Cardiac muscle cell (in vitro differentiated cells and primary cell): Measurements from ENCODE around the gene CDCA3. TPM values are rescaled to one million over a fixed set of nuclear protein-coding genes. Genes with fewer than 3 reads are reported as not detected.
A peak's percentile ranks its signal among the peaks of the same experiment; 100 is the strongest.

Experiments used
- DNase-seq, 2 donors: peaks; one replicate each; pipeline versions ENCODE4 v3.0.0 to v3.0.0-alpha.2; 2010 to 2017; ENCODE audit warnings: low read depth in 1 of 2, low spot score in 1 of 2
- H3K27ac ChIP-seq: fragments of 200-600 bp; sonication (generic); 2 replicates; pipeline ENCODE4 v1.5.1; 2016
- H3K27me3 ChIP-seq: fragments of 200-600 bp; sonication (generic); 2 replicates; pipeline ENCODE4 v1.6.0; 2016; ENCODE audit warnings: control low read depth
- H3K36me3 ChIP-seq: fragments of 200-600 bp; sonication (generic); 2 replicates; pipeline ENCODE4 v1.5.1; 2016; ENCODE audit warnings: control low read depth
- H3K4me1 ChIP-seq: fragments of 200-600 bp; sonication (generic); 2 replicates; pipeline ENCODE4 v1.8.1; 2017; ENCODE audit warnings: low read depth, mild to moderate bottlenecking, mixed run types
- H3K4me3 ChIP-seq: fragments of 200-600 bp; sonication (generic); 2 replicates; pipeline ENCODE4 v1.5.1; 2016; ENCODE audit warnings: mild to moderate bottlenecking
- H3K9me3 ChIP-seq: fragments of 200-600 bp; sonication (generic); 2 replicates; pipeline ENCODE4 v1.5.1; 2017; ENCODE audit warnings: low read depth, mild to moderate bottlenecking, control low read depth
- CTCF ChIP-seq: IDR thresholded peaks from 2 replicates; pipeline ENCODE4 v1.5.1; 2012; ENCODE audit warnings: low read depth, mild to moderate bottlenecking, low read length
- polyA plus RNA-seq: library from polyadenylated mRNA; unstranded; fragments of >200 nt; fragmentation: Nextera tagmentation; extraction: Ambion mirVana; gene quantifications from 2 replicates; pipeline ENCODE4 v1.2.1, GENCODE V29; 2016
- total RNA-seq: library from RNA; depleted of rRNA; stranded (reverse); fragments of >200 nt; gene quantifications from 2 replicates; pipeline ENCODE4 v1.2.3, GENCODE V29; 2016

Gene CDCA3
- total and polyA plus RNA-seq, 2 experiments from 2014 or later = 10.4 to 42.8 TPM

- Histone ChIP-seq H3K36me3 (peaks cover 7% of the 10 kb centered on the region), H3K4me1 (peaks cover 14% of the 10 kb centered on the region), H3K4me3 (no peak overlapping the region), H3K27me3 (no peaks in the 10 kb centered on the region), H3K27ac (no peak overlapping the region), H3K9me3 (no peaks in the 10 kb centered on the region)
- no peak for TF ChIP-seq CTCF
- no peak for DNase-seq
Measured at GRCh38 chr12:6843118-6843902, 7.8 kb downstream of the CDCA3 start.

GRCh38 chr12:6842075-6842474 is 9.0 kb downstream of the CDCA3 start:
- no peak for TF ChIP-seq CTCF
- H3K27ac ChIP-seq = no peak overlapping the region
- no peaks in the 10 kb centered on the region for H3K9me3 ChIP-seq
- DNase-seq = no peak
- H3K36me3 ChIP-seq = peaks cover 12% of the 10 kb centered on the region
- H3K4me3 ChIP-seq = no peak overlapping the region
- no peaks in the 10 kb centered on the region for H3K27me3 ChIP-seq
- H3K4me1 ChIP-seq = peaks cover 14% of the 10 kb centered on the region

GRCh38 chr12:6840761-6841515 is 10.1 kb downstream of the CDCA3 start, which contains the start of gene GNB3:
TSS of gene GNB3 (plus strand) at chr12:6840925. CDS start at chr12:6841288, 363 bp downstream.
- Histone ChIP-seq H3K4me1 (peaks cover 14% of the 10 kb centered on the region), H3K9me3 (no peaks in the 10 kb centered on the region), H3K4me3 (no peak within 1 kb of the TSS), H3K27ac (peak within 1 kb of the TSS; percentile 62), H3K36me3 (peaks cover 12% of the 10 kb centered on the region), H3K27me3 (no peaks in the 10 kb centered on the region)
- no peak for DNase-seq
- no peak for TF ChIP-seq CTCF

- peak overlapping the region; percentile 62 for H3K27ac ChIP-seq
- TF ChIP-seq CTCF = no peak
- no peak for DNase-seq
- H3K4me1 ChIP-seq = peaks cover 14% of the 10 kb centered on the region
- H3K27me3 ChIP-seq = no peaks in the 10 kb centered on the region
- H3K9me3 ChIP-seq = no peaks in the 10 kb centered on the region
- H3K36me3 ChIP-seq = peaks cover 10% of the 10 kb centered on the region
- no peak overlapping the region for H3K4me3 ChIP-seq
Measured at GRCh38 chr12:6840330-6840729, 10.8 kb downstream of the CDCA3 start.

- Histone ChIP-seq H3K27me3 (no peaks in the 10 kb centered on the region), H3K9me3 (no peaks in the 10 kb centered on the region), H3K27ac (peak overlapping the region; percentile 62), H3K4me1 (peaks cover 14% of the 10 kb centered on the region), H3K36me3 (peaks cover 10% of the 10 kb centered on the region), H3K4me3 (no peak overlapping the region)
- no peak for TF ChIP-seq CTCF
- no peak for DNase-seq
Measured at GRCh38 chr12:6839482-6840201, 11.4 kb downstream of the CDCA3 start.
